ENCODE measurements around the gene MYCN. TPM values are rescaled to one million over a fixed set of nuclear protein-coding genes. Genes with fewer than 3 reads are reported as not detected.

The MYCN gene
- total RNA-seq, 1 donor from 2014 or later: 0.68 TPM

DNA sequence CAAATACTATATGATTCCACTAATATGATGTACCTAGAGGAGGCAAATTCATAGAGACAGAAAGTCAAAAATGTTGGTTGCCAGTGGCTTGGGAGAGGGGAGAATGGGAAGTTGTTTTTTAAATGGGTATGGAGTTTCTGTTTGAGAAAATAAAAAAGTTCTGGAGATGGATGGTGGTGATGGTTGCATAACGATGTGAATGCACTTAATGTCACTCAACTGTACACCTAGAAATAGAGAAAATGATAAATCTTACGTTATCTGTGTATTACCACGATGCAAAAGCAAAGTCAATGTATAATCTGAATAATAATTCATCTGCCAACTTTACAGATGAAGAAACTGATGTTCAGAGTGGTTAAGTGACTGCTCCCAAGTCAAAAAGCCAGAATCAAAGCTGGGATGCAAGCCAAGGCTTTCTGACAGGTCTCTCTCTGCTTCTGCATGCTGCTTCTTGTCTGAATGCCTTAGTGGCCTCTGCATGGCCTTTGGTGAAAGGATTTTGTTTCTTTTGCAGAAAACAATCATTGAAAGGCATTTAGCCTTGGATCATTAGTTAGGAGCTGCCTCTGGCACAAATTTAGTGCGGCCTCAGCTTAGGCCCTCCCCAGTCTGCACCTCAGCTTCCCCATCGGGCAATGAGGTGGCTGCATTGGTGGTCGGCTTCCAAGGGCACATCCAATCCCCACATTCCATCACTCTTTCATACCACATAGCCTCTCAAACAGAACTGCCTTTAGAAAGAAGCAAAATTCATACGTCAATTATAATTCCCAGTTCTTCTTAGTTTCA lies 46.5 kb upstream of the MYCN start:
- Histone ChIP-seq H3K9me3 (no peaks in the 10 kb centered on the region), H3K36me3 (no peaks in the 10 kb centered on the region), H3K4me1 (no peaks in the 10 kb centered on the region), H3K27ac (no peak overlapping the region), H3K4me3 (no peak overlapping the region), H3K27me3 (ENCODE audit: low read depth) (no peaks in the 10 kb centered on the region)
- ATAC-seq: no peak
- TF ChIP-seq, protein P1, sequence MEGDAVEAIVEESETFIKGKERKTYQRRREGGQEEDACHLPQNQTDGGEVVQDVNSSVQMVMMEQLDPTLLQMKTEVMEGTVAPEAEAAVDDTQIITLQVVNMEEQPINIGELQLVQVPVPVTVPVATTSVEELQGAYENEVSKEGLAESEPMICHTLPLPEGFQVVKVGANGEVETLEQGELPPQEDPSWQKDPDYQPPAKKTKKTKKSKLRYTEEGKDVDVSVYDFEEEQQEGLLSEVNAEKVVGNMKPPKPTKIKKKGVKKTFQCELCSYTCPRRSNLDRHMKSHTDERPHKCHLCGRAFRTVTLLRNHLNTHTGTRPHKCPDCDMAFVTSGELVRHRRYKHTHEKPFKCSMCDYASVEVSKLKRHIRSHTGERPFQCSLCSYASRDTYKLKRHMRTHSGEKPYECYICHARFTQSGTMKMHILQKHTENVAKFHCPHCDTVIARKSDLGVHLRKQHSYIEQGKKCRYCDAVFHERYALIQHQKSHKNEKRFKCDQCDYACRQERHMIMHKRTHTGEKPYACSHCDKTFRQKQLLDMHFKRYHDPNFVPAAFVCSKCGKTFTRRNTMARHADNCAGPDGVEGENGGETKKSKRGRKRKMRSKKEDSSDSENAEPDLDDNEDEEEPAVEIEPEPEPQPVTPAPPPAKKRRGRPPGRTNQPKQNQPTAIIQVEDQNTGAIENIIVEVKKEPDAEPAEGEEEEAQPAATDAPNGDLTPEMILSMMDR (IDR thresholded peaks at IDR 0.05): no peak
- intact Hi-C loops (cut with DNase I): no loop called here
- no peak for DNase-seq

DNA sequence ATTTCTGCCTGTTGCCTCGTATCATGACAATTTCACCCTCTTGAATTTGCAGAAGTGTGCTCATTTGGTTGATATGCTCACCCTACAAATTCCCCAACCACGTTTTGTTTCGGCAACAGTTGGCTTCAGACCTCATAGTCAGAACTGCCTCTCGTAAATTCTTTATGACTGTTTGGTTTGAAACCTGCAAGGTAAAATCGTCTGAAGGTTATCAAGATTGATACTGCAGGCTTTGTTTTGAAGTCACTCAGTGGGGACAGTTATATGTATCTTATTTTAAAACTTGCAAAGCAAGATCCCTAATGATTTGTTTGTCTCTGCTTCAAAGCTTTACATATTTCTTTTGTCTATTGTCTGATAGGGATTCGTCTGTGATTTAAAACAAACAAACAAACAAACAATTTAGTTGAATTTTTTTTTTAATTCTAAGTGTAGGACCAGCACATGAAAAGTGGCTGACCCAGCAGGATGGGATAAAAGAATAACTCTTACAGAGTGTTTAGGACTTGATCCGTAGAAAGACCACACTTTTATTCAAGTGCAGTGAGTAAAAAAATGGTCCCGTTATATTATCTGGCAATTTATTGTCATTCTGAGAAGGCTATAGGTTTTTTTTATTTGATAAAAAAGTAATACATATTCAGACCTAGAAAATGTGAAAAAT lies 45.7 kb upstream of the MYCN start:
- TF ChIP-seq, protein P1 (IDR thresholded peaks at IDR 0.05): no peak
- no peaks in the 10 kb centered on the region for H3K36me3 ChIP-seq
- DNase-seq (no peak), ATAC-seq (no peak)
- intact Hi-C loops (cut with DNase I): no loop called here
- H3K4me3 ChIP-seq: no peak overlapping the region
- no peak overlapping the region for H3K27ac ChIP-seq
- no peaks in the 10 kb centered on the region for H3K9me3 ChIP-seq
- H3K4me1 ChIP-seq: no peaks in the 10 kb centered on the region
- H3K27me3 ChIP-seq (ENCODE audit: low read depth): no peaks in the 10 kb centered on the region

DNA sequence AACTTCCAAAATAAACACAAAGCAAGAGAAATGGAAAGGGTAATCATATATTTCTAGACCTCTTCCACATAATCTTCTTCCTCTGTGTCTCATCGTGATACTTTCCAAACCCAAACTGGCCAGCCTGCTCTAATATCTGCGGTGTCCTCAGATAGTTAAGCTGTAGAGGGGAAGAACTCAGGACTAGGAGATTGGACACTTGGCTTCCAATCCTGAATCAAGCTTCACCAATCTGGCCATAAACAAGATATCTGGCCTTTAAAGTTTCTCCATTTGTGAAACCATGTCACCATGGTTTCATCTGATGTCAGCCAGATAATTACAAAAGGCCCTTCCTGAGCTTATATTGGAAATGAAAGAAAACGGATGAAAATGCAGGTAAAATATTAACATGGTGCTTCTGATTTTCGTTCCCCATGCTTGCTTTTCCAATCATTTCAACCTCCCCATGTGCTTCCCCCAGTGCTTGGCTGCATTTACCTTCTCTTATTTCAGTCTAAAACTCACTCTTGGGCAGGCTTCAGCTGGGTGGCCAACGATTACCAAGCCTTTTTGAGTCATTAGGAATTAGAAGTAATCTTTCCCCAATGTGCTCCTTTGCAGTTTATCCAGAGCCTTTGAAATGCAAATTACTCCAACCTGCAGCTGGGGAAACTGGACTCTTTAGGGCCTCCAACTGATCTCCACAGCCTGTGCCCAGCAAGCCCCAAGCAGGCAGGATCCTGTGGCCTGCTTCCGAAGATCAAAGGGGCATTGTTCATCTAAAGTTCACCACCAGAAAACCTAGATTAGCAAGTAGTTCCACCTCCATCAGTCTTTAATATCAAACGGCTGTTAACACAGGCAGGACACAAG lies 44.5 kb upstream of the MYCN start:
- intact Hi-C loops (cut with DNase I): no loop called here
- no peak overlapping the region for H3K27ac ChIP-seq
- TF ChIP-seq, protein P1 (IDR thresholded peaks at IDR 0.05): no peak
- H3K4me3 ChIP-seq: no peak overlapping the region
- DNase-seq (no peak), ATAC-seq (no peak)
- no peaks in the 10 kb centered on the region for H3K4me1 ChIP-seq
- no peaks in the 10 kb centered on the region for H3K36me3 ChIP-seq
- no peaks in the 10 kb centered on the region for H3K9me3 ChIP-seq
- no peaks in the 10 kb centered on the region for H3K27me3 ChIP-seq (ENCODE audit: low read depth)

DNA sequence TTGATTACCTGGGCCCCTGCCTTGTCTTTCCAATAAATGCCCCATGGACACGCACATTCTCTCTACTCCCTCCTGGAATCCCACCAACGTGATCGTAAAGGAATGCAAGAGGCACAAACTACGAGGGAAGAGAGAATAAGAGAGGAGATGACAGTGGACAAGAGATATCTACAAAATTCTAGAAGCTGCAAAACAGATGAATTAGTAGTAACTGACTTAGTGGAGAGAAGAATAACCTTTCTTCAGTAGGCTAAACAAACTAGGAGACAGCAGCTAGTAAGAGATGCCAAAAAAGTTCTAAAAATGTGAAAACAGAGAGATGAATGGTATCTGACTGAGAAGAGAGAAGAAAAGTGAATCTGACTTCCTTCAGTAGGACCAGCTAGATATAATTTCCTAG lies 43.5 kb upstream of the MYCN start:
- Histone ChIP-seq H3K4me3 (no peak overlapping the region), H3K4me1 (no peaks in the 10 kb centered on the region), H3K9me3 (no peaks in the 10 kb centered on the region), H3K27ac (no peak overlapping the region), H3K27me3 (ENCODE audit: low read depth) (no peaks in the 10 kb centered on the region), H3K36me3 (no peaks in the 10 kb centered on the region)
- TF ChIP-seq, protein P1 (IDR thresholded peaks at IDR 0.05): no peak
- DNase-seq (no peak), ATAC-seq (no peak)
- intact Hi-C loops (cut with DNase I): no loop called here

DNA sequence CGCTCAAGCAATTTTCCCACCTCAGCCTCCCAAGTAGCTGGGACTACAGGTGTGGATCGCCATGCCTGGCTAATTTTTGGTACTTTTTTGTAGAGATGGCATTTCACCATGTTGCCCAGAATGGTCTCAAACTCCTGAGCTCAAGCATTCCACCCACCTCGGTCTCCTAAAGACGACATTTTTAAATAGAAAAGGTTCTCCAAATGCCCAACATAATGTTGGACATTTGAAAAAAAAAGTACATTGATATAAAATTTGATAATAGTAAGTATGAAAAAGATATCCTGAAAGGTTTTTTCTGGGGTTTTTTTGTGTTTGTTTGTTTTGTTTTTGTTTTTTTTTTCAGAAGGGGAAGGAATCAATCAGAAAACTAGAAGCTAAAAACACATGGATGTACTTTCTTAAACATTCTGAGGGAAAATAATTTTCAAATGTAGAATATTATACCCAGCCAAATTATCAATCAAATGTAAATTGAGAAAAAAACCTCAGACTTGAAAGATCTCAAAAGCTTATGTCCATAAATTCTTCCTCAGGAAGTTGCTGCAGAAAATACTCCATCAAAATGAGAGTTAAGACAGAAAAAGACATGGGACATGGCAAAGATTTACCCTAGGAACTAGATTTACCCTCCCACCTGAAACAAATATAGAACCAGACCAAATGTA lies 42.8 kb upstream of the MYCN start:
- ATAC-seq: no peak
- DNase-seq: no peak
- intact Hi-C loops (cut with DNase I): no loop called here

More for the DNA sequence above, 42.8 kb upstream of the MYCN start:
- Histone ChIP-seq H3K27me3 (ENCODE audit: low read depth) (no peaks in the 10 kb centered on the region), H3K9me3 (no peaks in the 10 kb centered on the region), H3K36me3 (no peaks in the 10 kb centered on the region), H3K4me3 (no peak overlapping the region), H3K27ac (no peak overlapping the region), H3K4me1 (no peaks in the 10 kb centered on the region)
- TF ChIP-seq, protein P1 (IDR thresholded peaks at IDR 0.05): no peak
